ENCODE results near the gene COX4I1. TPM values are rescaled to one million over a fixed set of nuclear protein-coding genes. Genes with fewer than 3 reads are reported as not detected.

The COX4I1 gene
- total and polyA plus RNA-seq, 9 of the 15 experiments (the other 6 are each of a cell fraction or from before 2014, with no cell fraction given), result 651 to 2,356 (median 1,032) TPM

DNA sequence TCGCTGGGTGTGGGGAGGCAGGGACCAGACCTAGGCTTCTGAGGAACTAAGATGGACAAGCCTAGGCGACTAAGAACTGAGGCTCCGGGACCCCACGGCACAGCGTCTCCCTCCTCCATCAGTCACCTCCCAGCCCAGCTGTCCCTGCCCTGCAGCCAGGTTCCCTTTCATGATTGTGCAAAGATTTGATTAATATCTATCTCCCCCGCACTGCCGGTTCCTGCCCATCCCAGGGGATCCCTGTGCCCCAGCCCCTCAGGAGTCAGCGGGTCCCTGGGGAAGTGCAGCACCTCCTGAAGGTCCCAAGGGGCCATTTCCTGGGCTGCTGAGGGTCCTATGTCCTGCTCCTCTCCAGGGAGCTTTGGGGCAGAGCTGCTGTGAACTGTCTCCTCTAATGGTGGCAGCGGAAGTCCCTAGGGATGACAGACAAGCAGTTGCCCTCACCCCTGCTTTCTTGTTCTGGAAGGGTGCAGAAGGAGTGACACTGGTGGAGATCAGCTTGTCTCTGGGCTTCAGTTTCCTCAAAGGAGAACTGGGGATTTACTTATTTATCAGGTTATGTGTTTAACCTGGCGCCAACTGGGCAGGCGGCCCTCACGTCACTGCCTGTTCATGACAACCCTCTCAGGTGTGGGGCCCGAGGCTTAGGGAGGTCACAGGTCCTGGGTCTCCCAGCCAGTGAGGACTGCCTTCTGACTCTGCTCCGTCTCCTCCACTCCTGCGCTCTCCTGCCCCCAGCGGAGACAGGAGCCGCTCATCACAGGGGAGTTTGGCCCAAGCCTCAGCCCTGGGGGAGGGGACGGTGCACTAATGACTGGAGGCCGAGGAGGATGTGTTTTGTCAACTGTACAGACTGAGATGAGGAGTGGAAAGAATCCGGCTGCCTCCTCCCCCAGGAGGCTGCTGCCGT is 46.7 kb upstream of the COX4I1 start:
- Histone ChIP-seq H3K4me2 (ENCODE audit: insufficient read depth, low read length) (no peak overlapping the region), H3K36me3 (ENCODE audit: control insufficient read depth, insufficient read depth, low read length) (no peaks in the 10 kb centered on the region), H3K27ac (ENCODE audit: extremely low read depth, low read depth, low read length) (no peak overlapping the region), H3K9me1 (ENCODE audit: control insufficient read depth, insufficient read depth, low read length) (peaks cover 6% of the 10 kb centered on the region), H3K4me3 (no peak overlapping the region), H2AFZ (ENCODE audit: low read depth, low read length) (no peak overlapping the region), H3K27me3 (ENCODE audit: control insufficient read depth in 2 of 2, insufficient read depth in 2 of 2, low read length in 2 of 2) (peaks cover 40 to 74% of the 10 kb centered on the region in 2 experiments; a peak in 4 of 5 replicates), H3K9me3 (replicated peaks; ENCODE audit: control insufficient read depth, insufficient read depth, low read depth, low read length) (no peaks in the 10 kb centered on the region), H3K9ac (ENCODE audit: insufficient read depth in 1 of 2, low read depth in 2 of 2, low read length in 2 of 2) (0 out of 4 replicates have a peak overlapping the region, but pooled peaks of 1 of the 2 experiments have one; percentile 28), H3K79me2 (ENCODE audit: control insufficient read depth, insufficient read depth, low read length) (no peaks in the 10 kb centered on the region), H3K4me1 (replicated peaks in 1 of 2; ENCODE audit: control insufficient read depth in 2 of 2, insufficient read depth in 2 of 2, low read length in 2 of 2) (peaks cover 0 to 35% of the 10 kb centered on the region in 2 experiments; a peak in 2 of 5 replicates), H4K20me1 (replicated peaks; ENCODE audit: control insufficient read depth, insufficient read depth, low read length) (peaks cover 35% of the 10 kb centered on the region)
- FAIRE-seq (peak; percentile 76), DNase-seq (ENCODE audit: extremely low read depth in 1 of 4, low spot score in 3 of 4) (peak; percentile 64 to 76 (median 72)), ATAC-seq (peak; percentile 96)
- BruUV-seq (replicated peaks), result no TSS peak
- intact Hi-C loops (cut with micrococcal nuclease), result no loop called here
- POLR2A ChIA-PET, result interaction anchor here (0.7 to 0.8 kb wide), 2 partner anchors 9 to 57 kb away, joined by 3 to 4 read pairs; no protein-coding TSS in a partner anchor
- WGBS (ENCODE audit: insufficient coverage, low coverage, missing lambda C conversion rate), result 3% methylated on average over 19 of the region's 21 CpGs
- CTCF ChIA-PET (ENCODE audit: low intra/inter-chr PET ratio), result no interaction called here
- in situ Hi-C loops (cut with MboI), result no loop called here
- TF ChIP-seq REST (IDR thresholded peaks at IDR 0.05; ENCODE audit: borderline replicate concordance), result peak; percentile 17; the same call in 1 of the 2 replicates
- no peak for TF ChIP-seq REST (CRISPR knock-in tag; IDR thresholded peaks at IDR 0.05; ENCODE audit: low read depth)
- TF ChIP-seq ATF1 (CRISPR knock-in tag; IDR thresholded peaks at IDR 0.05), result no peak
- TF ChIP-seq ATF1 (tag; IDR thresholded peaks at IDR 0.05), result 0 out of 2 replicates have a peak, but pooled peaks have one; percentile 17
- TF ChIP-seq YY1 (IDR thresholded peaks at IDR 0.05; ENCODE audit: borderline replicate concordance in 1 of 3, control insufficient read depth in 1 of 3, extremely low read depth in 1 of 3, insufficient read depth in 3 of 3, insufficient read length in 1 of 3, insufficient replicate concordance in 2 of 3, low read depth in 1 of 3, low read length in 2 of 3), result peak in 1 of 3 experiments; percentile 7
- TF ChIP-seq, protein P1, sequence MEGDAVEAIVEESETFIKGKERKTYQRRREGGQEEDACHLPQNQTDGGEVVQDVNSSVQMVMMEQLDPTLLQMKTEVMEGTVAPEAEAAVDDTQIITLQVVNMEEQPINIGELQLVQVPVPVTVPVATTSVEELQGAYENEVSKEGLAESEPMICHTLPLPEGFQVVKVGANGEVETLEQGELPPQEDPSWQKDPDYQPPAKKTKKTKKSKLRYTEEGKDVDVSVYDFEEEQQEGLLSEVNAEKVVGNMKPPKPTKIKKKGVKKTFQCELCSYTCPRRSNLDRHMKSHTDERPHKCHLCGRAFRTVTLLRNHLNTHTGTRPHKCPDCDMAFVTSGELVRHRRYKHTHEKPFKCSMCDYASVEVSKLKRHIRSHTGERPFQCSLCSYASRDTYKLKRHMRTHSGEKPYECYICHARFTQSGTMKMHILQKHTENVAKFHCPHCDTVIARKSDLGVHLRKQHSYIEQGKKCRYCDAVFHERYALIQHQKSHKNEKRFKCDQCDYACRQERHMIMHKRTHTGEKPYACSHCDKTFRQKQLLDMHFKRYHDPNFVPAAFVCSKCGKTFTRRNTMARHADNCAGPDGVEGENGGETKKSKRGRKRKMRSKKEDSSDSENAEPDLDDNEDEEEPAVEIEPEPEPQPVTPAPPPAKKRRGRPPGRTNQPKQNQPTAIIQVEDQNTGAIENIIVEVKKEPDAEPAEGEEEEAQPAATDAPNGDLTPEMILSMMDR (IDR thresholded peaks at IDR 0.05 in 2 of 3, conservative IDR thresholded peaks at IDR 0.05 in 1 of 3; ENCODE audit: insufficient read depth in 2 of 3, low read depth in 1 of 3, low read length in 3 of 3), result peak; percentile 53 to 70 (median 61)
